ENCODE data around the gene MRPS12. TPM values are rescaled to one million over a fixed set of nuclear protein-coding genes. Genes with fewer than 3 reads are reported as not detected.

Gene MRPS12
- total RNA-seq, 1 donor from 2014 or later = 30.7 TPM

DNA sequence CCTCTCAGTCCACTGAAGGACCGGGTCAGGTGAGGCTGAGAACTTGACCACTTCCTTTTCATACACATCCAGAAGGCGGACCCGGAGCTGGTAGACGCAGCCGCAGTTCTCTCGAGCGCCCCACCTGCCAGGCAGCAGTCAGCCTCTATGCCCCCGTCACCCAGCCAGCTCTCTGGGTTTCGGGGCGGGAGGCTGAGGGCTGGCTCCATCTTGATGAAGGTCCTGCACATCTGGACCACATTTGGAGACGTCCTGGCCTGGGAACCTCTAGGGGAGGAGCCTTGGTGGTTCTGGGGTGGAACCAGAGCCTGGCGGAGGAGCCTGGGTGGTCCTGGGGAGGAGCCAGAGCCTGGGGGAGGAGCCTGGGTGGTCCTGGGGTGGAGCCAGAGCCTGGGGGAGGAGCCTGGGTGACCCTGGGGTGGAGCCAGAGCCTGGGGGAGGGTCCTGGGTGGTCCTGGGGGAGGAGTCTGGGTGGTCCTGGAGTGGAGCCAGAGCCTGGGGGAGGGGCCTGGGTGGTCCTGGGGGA lies 14.3 kb downstream of the MRPS12 start:
- H3K4me3 Mint-ChIP-seq (ENCODE audit: unreplicated experiment) = no peak overlapping the region
- peaks cover 6% of the 10 kb centered on the region for H3K4me1 Mint-ChIP-seq (ENCODE audit: unreplicated experiment)

DNA sequence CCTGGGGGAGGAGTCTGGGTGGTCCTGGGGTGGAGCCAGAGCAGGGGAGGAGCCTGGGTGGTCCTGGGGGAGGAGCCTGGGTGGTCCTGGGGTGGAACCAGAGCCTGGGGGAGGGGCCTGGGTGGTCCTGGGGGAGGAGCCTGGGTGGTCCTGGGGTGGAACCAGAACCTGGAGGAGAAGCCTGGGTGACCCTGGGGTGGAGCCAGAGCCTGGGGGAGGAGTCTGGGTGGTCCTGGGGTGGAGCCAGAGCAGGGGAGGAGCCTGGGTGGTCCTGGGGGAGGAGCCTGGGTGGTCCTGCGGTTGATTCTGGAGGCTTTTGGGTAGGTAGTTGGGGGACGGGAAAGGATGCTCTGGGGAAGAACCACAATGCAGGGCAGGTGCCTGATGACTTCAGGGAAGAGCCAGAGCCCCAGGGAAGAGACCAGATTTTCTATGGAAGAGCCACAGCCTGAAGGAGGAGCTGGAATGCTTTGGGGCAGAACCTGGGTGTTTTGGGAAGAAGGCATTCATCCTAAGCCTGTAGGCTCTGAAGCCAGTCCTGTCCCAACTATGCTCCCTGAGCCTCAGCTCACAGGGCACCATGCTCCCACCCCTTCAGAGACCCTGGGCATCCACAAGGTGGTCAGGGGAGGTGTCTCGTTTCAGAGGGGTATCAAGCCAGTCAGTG lies 15.0 kb downstream of the MRPS12 start:
- no peaks in the 10 kb centered on the region for H3K27me3 Mint-ChIP-seq (ENCODE audit: unreplicated experiment)
- H3K4me1 Mint-ChIP-seq (ENCODE audit: unreplicated experiment) = peaks cover 9% of the 10 kb centered on the region
- DNase-seq (ENCODE audit: extremely low spot score, unreplicated experiment) = no peak
- TF ChIP-seq, protein P1, sequence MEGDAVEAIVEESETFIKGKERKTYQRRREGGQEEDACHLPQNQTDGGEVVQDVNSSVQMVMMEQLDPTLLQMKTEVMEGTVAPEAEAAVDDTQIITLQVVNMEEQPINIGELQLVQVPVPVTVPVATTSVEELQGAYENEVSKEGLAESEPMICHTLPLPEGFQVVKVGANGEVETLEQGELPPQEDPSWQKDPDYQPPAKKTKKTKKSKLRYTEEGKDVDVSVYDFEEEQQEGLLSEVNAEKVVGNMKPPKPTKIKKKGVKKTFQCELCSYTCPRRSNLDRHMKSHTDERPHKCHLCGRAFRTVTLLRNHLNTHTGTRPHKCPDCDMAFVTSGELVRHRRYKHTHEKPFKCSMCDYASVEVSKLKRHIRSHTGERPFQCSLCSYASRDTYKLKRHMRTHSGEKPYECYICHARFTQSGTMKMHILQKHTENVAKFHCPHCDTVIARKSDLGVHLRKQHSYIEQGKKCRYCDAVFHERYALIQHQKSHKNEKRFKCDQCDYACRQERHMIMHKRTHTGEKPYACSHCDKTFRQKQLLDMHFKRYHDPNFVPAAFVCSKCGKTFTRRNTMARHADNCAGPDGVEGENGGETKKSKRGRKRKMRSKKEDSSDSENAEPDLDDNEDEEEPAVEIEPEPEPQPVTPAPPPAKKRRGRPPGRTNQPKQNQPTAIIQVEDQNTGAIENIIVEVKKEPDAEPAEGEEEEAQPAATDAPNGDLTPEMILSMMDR (IDR thresholded peaks at IDR 0.05) = no peak
- no peaks in the 10 kb centered on the region for H3K9me3 Mint-ChIP-seq (ENCODE audit: unreplicated experiment)
- no peak overlapping the region for H3K27ac Mint-ChIP-seq (ENCODE audit: unreplicated experiment)
- peaks cover 8% of the 10 kb centered on the region for H3K36me3 Mint-ChIP-seq (ENCODE audit: unreplicated experiment)
- H3K4me3 Mint-ChIP-seq (ENCODE audit: unreplicated experiment) = no peak overlapping the region

More for the DNA sequence above, 14.3 kb downstream of the MRPS12 start:
- TF ChIP-seq, protein P1 (IDR thresholded peaks at IDR 0.05) = no peak
- no peaks in the 10 kb centered on the region for H3K27me3 Mint-ChIP-seq (ENCODE audit: unreplicated experiment)
- no peak overlapping the region for H3K27ac Mint-ChIP-seq (ENCODE audit: unreplicated experiment)
- DNase-seq (ENCODE audit: extremely low spot score, unreplicated experiment) = no peak
- H3K9me3 Mint-ChIP-seq (ENCODE audit: unreplicated experiment) = no peaks in the 10 kb centered on the region
- H3K36me3 Mint-ChIP-seq (ENCODE audit: unreplicated experiment) = peaks cover 8% of the 10 kb centered on the region

DNA sequence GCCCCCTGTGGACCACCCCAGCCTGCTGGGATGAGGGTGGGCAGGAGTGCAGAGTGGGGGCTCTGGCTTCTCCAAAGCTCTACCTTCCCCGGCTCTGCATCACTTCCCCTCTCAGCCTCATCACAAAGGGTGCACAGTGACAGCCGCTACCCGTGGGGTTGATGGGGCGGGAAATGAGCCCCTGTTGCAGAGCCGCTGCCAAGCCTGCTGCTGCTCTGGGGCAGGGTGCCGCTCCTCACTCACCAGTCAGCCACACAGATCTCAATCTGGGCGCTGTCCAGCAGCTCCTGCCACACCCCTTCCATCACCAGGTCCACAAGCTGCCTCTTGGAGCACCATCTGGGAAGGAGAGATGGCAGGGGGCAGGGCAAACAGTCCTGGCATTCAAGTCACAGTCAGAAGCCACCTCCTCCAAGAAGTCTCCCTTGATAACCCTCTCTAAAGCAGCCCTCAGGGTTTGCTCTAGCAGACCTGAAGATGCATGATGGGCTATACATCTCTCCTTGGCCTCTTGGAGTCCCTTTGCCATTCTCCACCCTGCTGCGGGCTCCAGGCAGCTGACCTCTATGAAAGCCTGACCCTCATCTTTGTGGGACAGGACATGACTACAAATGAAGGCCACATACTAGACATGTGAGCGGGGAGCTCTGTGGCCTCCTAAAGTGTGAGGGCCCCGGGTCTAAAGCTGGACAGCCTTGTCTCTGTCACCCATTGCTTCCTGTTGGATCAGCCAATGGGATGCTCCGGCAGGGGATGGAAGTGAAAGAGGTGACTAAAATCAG lies 15.7 kb downstream of the MRPS12 start:
- no peak overlapping the region for H3K4me3 Mint-ChIP-seq (ENCODE audit: unreplicated experiment)
- no peak for DNase-seq (ENCODE audit: extremely low spot score, unreplicated experiment)
- TF ChIP-seq, protein P1 (IDR thresholded peaks at IDR 0.05) = no peak
- H3K27me3 Mint-ChIP-seq (ENCODE audit: unreplicated experiment) = no peaks in the 10 kb centered on the region
- H3K9me3 Mint-ChIP-seq (ENCODE audit: unreplicated experiment) = no peaks in the 10 kb centered on the region
- peaks cover 8% of the 10 kb centered on the region for H3K36me3 Mint-ChIP-seq (ENCODE audit: unreplicated experiment)
- peaks cover 9% of the 10 kb centered on the region for H3K4me1 Mint-ChIP-seq (ENCODE audit: unreplicated experiment)
- no peak overlapping the region for H3K27ac Mint-ChIP-seq (ENCODE audit: unreplicated experiment)

DNA sequence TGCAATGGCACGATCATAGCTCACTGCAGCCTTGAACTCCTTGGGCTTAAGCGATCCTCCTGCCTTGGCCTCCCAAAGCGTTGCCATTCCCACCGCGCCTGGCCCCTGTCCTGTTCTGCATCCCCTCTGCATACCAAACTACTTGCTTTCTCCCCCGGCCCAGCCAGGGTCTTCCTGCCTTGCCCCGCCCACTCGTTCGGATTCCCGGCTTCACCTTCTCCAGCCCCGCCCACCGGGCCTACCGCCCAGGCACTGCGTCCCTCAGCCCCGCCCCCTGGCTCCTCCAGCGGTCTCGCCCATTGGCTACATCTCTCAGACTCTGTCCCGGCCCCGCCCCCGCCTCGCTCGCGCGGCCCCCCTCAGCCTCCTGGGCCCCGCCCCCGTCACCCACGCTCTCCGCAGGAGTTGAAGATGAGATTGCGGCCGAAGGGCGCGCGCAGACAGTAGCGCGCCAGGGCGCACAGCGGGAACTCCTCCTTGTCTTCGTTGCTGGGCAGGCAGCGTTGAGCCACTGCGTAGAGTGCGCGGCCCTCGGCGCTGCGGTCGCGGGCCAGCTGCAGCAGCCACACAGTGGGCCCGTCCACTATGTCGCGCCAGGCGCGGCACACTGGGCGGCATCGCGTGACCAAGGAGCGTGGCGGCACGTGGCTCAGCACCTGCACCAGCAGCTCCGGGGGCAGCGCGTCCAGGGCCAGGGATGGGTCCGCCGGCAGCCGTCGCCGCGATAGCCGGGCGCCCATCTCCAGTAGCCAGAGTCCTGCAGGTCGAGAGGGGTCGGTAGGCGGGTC lies 19.0 kb downstream of the MRPS12 start:
- peaks cover 11% of the 10 kb centered on the region for H3K36me3 Mint-ChIP-seq (ENCODE audit: unreplicated experiment)
- H3K27me3 Mint-ChIP-seq (ENCODE audit: unreplicated experiment) = no peaks in the 10 kb centered on the region
- DNase-seq (ENCODE audit: extremely low spot score, unreplicated experiment) = peak; percentile 93
- peak overlapping the region; percentile 72 for H3K4me3 Mint-ChIP-seq (ENCODE audit: unreplicated experiment)
- H3K4me1 Mint-ChIP-seq (ENCODE audit: unreplicated experiment) = peaks cover 16% of the 10 kb centered on the region
- peak overlapping the region; percentile 14 for H3K27ac Mint-ChIP-seq (ENCODE audit: unreplicated experiment)
- TF ChIP-seq, protein P1 (IDR thresholded peaks at IDR 0.05) = no peak
- no peaks in the 10 kb centered on the region for H3K9me3 Mint-ChIP-seq (ENCODE audit: unreplicated experiment)
